HepG2 (cell line): Measurements from ENCODE around the gene KIAA0319L. TPM values are rescaled to one million over a fixed set of nuclear protein-coding genes. Genes with fewer than 3 reads are reported as not detected.

Source experiments
- ATAC-seq: fragments of 200-7000 bp; cut with Tn5 transposase; 3 replicates; pipeline ENCODE4 v1.9.1; 2020; ENCODE audit warnings: mild to moderate bottlenecking, moderate library complexity
- BruUV-seq: library from RNA; stranded (reverse); fragments of 400-500 nt; replicated peaks from 2 replicates; lab custom pipeline; 2021; lab: Mats Ljungman, UMichigan
- CTCF ChIA-PET: fragments of 300-600 bp; formaldehyde crosslinking; extraction: SDS; loops from one replicate; lab custom pipeline; 2021; ENCODE audit warnings: low total read pairs, inconsistent platforms, low intra/inter-chr PET ratio; lab: Yijun Ruan, JAX
- POLR2A ChIA-PET: fragments of 350-600 bp; sonication (Branson Sonifier 250); formaldehyde crosslinking; loops from one replicate; lab custom pipeline; 2020; ENCODE audit warnings: antibody characterized with exemption, inconsistent platforms; lab: Yijun Ruan, JAX
- DNase-seq: peaks from one replicate; pipeline ENCODE4 v3.0.0-alpha.2; 2015; ENCODE audit warnings: low spot score
- FAIRE-seq: peaks from 3 replicates; lab custom pipeline; 2011; peaks lifted over from hg19 to GRCh38; lab: Jason Lieb, UNC
- H2AFZ ChIP-seq: one replicate; pipeline ENCODE4 v1.6.1; 2011; ENCODE audit warnings: low read length, inconsistent platforms
- H3K27ac ChIP-seq: fragments of 300-600 bp; 3 replicates; pipeline ENCODE4 v1.8.0; 2011; ENCODE audit warnings: mixed run types, mild to moderate bottlenecking, mixed read lengths, low read length, inconsistent platforms; ENCODE audit not compliant: insufficient read depth; ENCODE audit errors: extremely low read length
- H3K27me3 ChIP-seq, 2 experiments: fragments of 200-600 bp in 1 of 2; 2 replicates in 1 of 2; 3 replicates in 1 of 2; pipeline versions ENCODE4 v1.6.0 to v1.8.0; 2011; ENCODE audit warnings: low read length in 2 of 2, mild to moderate bottlenecking in 2 of 2, moderate library complexity in 2 of 2, inconsistent platforms in 1 of 2; ENCODE audit not compliant: insufficient read depth in 2 of 2, control insufficient read depth in 1 of 2
- H3K36me3 ChIP-seq, 2 experiments: fragments of 200-600 bp in 1 of 2; replicated peaks in 1 of 2; 2 replicates in 1 of 2; 3 replicates in 1 of 2; pipeline versions ENCODE4 v1.5.1 to v1.8.0; 2011; ENCODE audit warnings: low read length in 2 of 2, inconsistent platforms in 1 of 2; ENCODE audit not compliant: insufficient read depth in 2 of 2, control insufficient read depth in 1 of 2
- H3K4me1 ChIP-seq: 2 replicates; pipeline ENCODE4 v1.5.1; 2012; ENCODE audit warnings: low read length, inconsistent platforms; ENCODE audit not compliant: insufficient read depth
- H3K4me2 ChIP-seq: 2 replicates; pipeline ENCODE4 v1.6.0; 2011; ENCODE audit warnings: low read depth, low read length, inconsistent platforms
- H3K4me3 ChIP-seq, 3 experiments: fragments of 200-600 bp in 1 of 3; sonication (generic), shearing (Covaris generic) in 1 of 3; replicated peaks in 1 of 3; 2 replicates each; pipeline ENCODE4 v1.5.1; 2011 to 2016; ENCODE audit warnings: low read length in 3 of 3, inconsistent platforms in 2 of 3, low read depth in 2 of 3, mild to moderate bottlenecking in 2 of 3, control low read depth in 1 of 3, mixed read lengths in 1 of 3; ENCODE audit not compliant: insufficient read depth in 1 of 3
- H3K79me2 ChIP-seq: one replicate; pipeline ENCODE4 v1.6.1; 2011; ENCODE audit warnings: low read length, inconsistent platforms; ENCODE audit not compliant: insufficient read depth
- H3K9ac ChIP-seq: 2 replicates; pipeline ENCODE4 v1.6.0; 2011; ENCODE audit warnings: mild to moderate bottlenecking, low read depth, low read length, inconsistent platforms; ENCODE audit not compliant: insufficient read depth
- H3K9me3 ChIP-seq: 2 replicates; pipeline ENCODE4 v1.5.1; 2012; ENCODE audit warnings: mild to moderate bottlenecking, low read length
- H4K20me1 ChIP-seq: 2 replicates; pipeline ENCODE4 v1.6.0; 2011; ENCODE audit warnings: inconsistent platforms, mild to moderate bottlenecking, low read length, moderate library complexity; ENCODE audit not compliant: insufficient read depth
- CEBPB ChIP-seq: IDR thresholded peaks from 2 replicates; pipeline ENCODE4 v1.6.1; 2011; ENCODE audit warnings: low read depth, low read length, improper control_type of control experiment, borderline replicate concordance
- EP300 ChIP-seq, 3 experiments: sonication (generic) in 1 of 3; formaldehyde crosslinking in 1 of 3; IDR thresholded peaks; 2 replicates each; pipeline versions ENCODE4 v1.5.1 to v1.6.1; 2011 to 2020; ENCODE audit warnings: low read depth in 2 of 3, low read length in 2 of 3, borderline replicate concordance in 1 of 3, improper control_type of control experiment in 1 of 3, mild to moderate bottlenecking in 1 of 3, missing genetic modification reagents in 1 of 3, moderate library complexity in 1 of 3
- HNRNPLL ChIP-seq: fragments of 200-400 bp; formaldehyde crosslinking; IDR thresholded peaks from 2 replicates; pipeline ENCODE4 v1.6.1; 2017; ENCODE audit warnings: mild to moderate bottlenecking, low read depth, low read length; ENCODE audit not compliant: poor library complexity, severe bottlenecking
- SALL1 ChIP-seq: sonication (generic); formaldehyde crosslinking; IDR thresholded peaks from 2 replicates; pipeline ENCODE4 v1.8.0; 2022; ENCODE audit warnings: mild to moderate bottlenecking, missing genetic modification reagents
- TFDP1 ChIP-seq: IDR thresholded peaks from 2 replicates; pipeline ENCODE4 v1.6.1; 2016; ENCODE audit warnings: missing compliant biosample characterization, missing genetic modification reagents, borderline replicate concordance
- ZBTB37 ChIP-seq: sonication (generic); formaldehyde crosslinking; IDR thresholded peaks from 2 replicates; pipeline ENCODE4 v1.4.0; 2020; ENCODE audit warnings: mild to moderate bottlenecking, missing genetic modification reagents
- ZNF280B ChIP-seq: sonication (generic); formaldehyde crosslinking; IDR thresholded peaks from 2 replicates; pipeline ENCODE4 v1.5.0; 2020; ENCODE audit warnings: missing genetic modification reagents, mild to moderate bottlenecking, borderline replicate concordance
- ZNF296 ChIP-seq: sonication (generic); formaldehyde crosslinking; conservative IDR thresholded peaks from 2 replicates; pipeline ENCODE4 v1.5.0; 2020; ENCODE audit warnings: mild to moderate bottlenecking, missing genetic modification reagents
- ZNF512B ChIP-seq: sonication (generic); formaldehyde crosslinking; IDR thresholded peaks from 2 replicates; pipeline ENCODE4 v1.5.1; 2020; ENCODE audit warnings: missing genetic modification reagents, mild to moderate bottlenecking, borderline replicate concordance
- ZNF709 ChIP-seq: sonication (generic); formaldehyde crosslinking; IDR thresholded peaks from 2 replicates; pipeline ENCODE4 v1.5.0; 2020; ENCODE audit warnings: mild to moderate bottlenecking, missing genetic modification reagents
- in situ Hi-C: cut with HindIII; loops from 2 replicates; pipeline ENCODE4 v1.10.0; 2017; ENCODE audit warnings: low pct_unique_long_range_greater_than_20kb; ENCODE audit not compliant: extremely low pct_ligation_motif_present
- intact Hi-C: fragments of 100-400 bp; cut with micrococcal nuclease; formaldehyde crosslinking; loops from one replicate; pipeline ENCODE4 v1.10.0; 2022; ENCODE audit not compliant: unreplicated experiment
- polyA plus RNA-seq, 8 experiments: library from polyadenylated mRNA; depleted of rRNA in 3 of 8; stranded (reverse) in 7 of 8; unstranded in 1 of 8; fragments of >200 nt; fragmentation: Illumina TruSeq in 4 of 8; extraction: Trizol in 4 of 8; gene quantifications; 2 replicates each; pipeline versions ENCODE4 v1.2.1 to v1.2.3, GENCODE V29; 2011 to 2016; ENCODE audit warnings: low read depth in 4 of 8, missing spikeins in 1 of 8, mixed read lengths in 1 of 8; ENCODE audit not compliant: insufficient read depth in 1 of 8
- total RNA-seq, 5 experiments: library from RNA; depleted of rRNA; stranded (reverse); fragments of >200 nt; fragmentation: Illumina TruSeq; extraction: Trizol; gene quantifications; 2 replicates each; pipeline ENCODE4 v1.2.3, GENCODE V29; 2016; ENCODE audit warnings: low read depth in 1 of 5

The KIAA0319L gene
- total and polyA plus RNA-seq, 2 of the 13 experiments (the other 11 are each of a cell fraction or from before 2014, with no cell fraction given) = 33.4 to 82.6 TPM

GRCh38 chr1:35509558-35509957, 47.6 kb downstream of the KIAA0319L start (continued):
- no peak for TF ChIP-seq SALL1 (CRISPR knock-in tag)

- no TSS peak for BruUV-seq
- ATAC-seq = no peak
- H3K9me3 ChIP-seq = no peaks in the 10 kb centered on the region
- no peak for DNase-seq
- H4K20me1 ChIP-seq = 0 out of 2 replicates have a peak, but pooled peaks cover 3% of the 10 kb centered on the region
- no peaks in the 10 kb centered on the region for H3K27me3 ChIP-seq
- FAIRE-seq = no peak
- peaks cover 9 to 27% of the 10 kb centered on the region in 2 experiments; a peak in 4 of 5 replicates for H3K36me3 ChIP-seq
- H2AFZ ChIP-seq = no peak overlapping the region
- H3K4me3 ChIP-seq = no peak overlapping the region
- no peak for TF ChIP-seq ZNF296 (CRISPR knock-in tag)
- no peak for TF ChIP-seq TFDP1 (CRISPR knock-in tag)
- TF ChIP-seq HNRNPLL = no peak
- TF ChIP-seq ZBTB37 (CRISPR knock-in tag) = no peak
- no peak for TF ChIP-seq CEBPB
- no peak for TF ChIP-seq ZNF280B (CRISPR knock-in tag)
- TF ChIP-seq EP300 (IDR thresholded peaks at IDR 0.05; ENCODE audit: low read depth in 2 of 2, low read length in 2 of 2) = no peak
- no peak for TF ChIP-seq EP300 (CRISPR knock-in tag; IDR thresholded peaks at IDR 0.05; ENCODE audit: borderline replicate concordance)
- no peak for TF ChIP-seq ZNF512B (CRISPR knock-in tag)
- no peak for TF ChIP-seq ZNF709
- H3K79me2 ChIP-seq = peaks cover 6% of the 10 kb centered on the region
- in situ Hi-C loops (no loop called here), intact Hi-C loops (no loop called here)
- ChIA-PET POLR2A (no interaction called here), CTCF (no interaction called here)
- H3K9ac ChIP-seq = no peak overlapping the region
- H3K27ac ChIP-seq = no peak overlapping the region
- H3K4me2 ChIP-seq = no peak overlapping the region
- H3K4me1 ChIP-seq = peaks cover 14% of the 10 kb centered on the region
Measured at GRCh38 chr1:35507947-35508346, 49.3 kb downstream of the KIAA0319L start.
